GM06990 (cell line): ENCODE measurements around the gene C1orf198.

Experiments
- DNase-seq: peaks from one replicate; pipeline ENCODE4 v3.0.0-alpha.2; 2011; ENCODE audit not compliant: insufficient read length; ENCODE audit errors: extremely low read depth
- H3K27me3 ChIP-seq: replicated peaks from 2 replicates; pipeline ENCODE4 v1.6.0; 2011; ENCODE audit warnings: low read length; ENCODE audit not compliant: control insufficient read depth, insufficient read depth
- H3K36me3 ChIP-seq: 2 replicates; pipeline ENCODE4 v1.5.1; 2011; ENCODE audit warnings: low read length; ENCODE audit not compliant: control insufficient read depth, insufficient read depth
- H3K4me3 ChIP-seq: replicated peaks from 2 replicates; pipeline ENCODE4 v1.5.1; 2011; ENCODE audit warnings: low read depth, mild to moderate bottlenecking, control low read depth, low read length
- TF ChIP-seq, protein P1 (sequence below): IDR thresholded peaks from 2 replicates; pipeline ENCODE4 v1.5.1; 2011; ENCODE audit warnings: low read length, control low read depth, mild to moderate bottlenecking, inconsistent platforms; ENCODE audit not compliant: insufficient read depth, poor library complexity, severe bottlenecking

C1orf198 gene

DNA sequence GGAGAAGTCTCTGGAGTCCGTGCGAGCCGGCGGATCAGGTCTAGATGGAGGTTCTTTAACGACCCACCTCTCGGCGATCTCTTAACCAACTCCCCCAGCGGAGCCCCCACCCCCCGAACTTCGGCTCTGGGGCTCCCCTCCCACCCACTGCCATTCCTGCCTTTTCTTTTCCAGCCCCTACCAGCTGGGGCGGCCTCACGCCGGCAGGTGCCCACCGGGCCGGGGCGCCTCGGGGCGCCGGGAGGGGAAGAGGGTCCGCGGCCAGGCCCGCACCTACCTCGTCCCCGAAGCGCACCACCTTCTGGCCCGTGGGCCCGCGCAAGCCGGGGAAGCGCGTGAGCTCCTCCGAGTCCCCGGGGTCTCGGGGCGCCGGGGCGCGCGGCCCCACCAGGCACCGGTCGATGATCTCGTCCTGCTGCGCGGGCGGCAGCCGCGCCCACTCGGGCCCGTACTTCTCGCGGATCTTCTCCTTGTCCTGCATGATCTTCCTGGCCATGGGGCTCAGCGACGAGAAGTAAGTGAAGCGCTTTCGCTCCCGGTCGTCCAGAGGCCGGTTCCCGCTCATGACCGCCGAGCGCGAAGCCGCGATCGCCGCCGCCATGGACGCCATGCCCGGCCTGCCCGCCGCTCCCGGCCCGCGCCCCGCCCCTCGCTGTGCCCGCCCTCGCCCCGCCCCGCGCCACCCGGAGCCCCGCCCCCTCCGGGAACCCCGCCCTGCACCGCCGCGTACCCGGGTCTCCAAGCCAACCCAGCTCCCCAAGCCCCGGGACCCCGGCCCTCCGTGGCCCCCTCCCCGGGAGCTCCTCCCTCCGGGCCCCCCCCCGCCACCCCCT lies at the start of gene C1orf198:
TSS of gene C1orf198 (minus strand) at position 619 of the 833 bp plus-strand sequence. CDS start at position 610, 9 bp downstream.
- no peaks in the 10 kb centered on the region for H3K27me3 ChIP-seq
- H3K36me3 ChIP-seq = no peaks in the 10 kb centered on the region
- TF ChIP-seq, protein P1, sequence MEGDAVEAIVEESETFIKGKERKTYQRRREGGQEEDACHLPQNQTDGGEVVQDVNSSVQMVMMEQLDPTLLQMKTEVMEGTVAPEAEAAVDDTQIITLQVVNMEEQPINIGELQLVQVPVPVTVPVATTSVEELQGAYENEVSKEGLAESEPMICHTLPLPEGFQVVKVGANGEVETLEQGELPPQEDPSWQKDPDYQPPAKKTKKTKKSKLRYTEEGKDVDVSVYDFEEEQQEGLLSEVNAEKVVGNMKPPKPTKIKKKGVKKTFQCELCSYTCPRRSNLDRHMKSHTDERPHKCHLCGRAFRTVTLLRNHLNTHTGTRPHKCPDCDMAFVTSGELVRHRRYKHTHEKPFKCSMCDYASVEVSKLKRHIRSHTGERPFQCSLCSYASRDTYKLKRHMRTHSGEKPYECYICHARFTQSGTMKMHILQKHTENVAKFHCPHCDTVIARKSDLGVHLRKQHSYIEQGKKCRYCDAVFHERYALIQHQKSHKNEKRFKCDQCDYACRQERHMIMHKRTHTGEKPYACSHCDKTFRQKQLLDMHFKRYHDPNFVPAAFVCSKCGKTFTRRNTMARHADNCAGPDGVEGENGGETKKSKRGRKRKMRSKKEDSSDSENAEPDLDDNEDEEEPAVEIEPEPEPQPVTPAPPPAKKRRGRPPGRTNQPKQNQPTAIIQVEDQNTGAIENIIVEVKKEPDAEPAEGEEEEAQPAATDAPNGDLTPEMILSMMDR = no peak
- H3K4me3 ChIP-seq = peak within 1 kb of the TSS; percentile 81
- DNase-seq = peak; percentile 73

- H3K27me3 ChIP-seq = no peaks in the 10 kb centered on the region
- TF ChIP-seq, protein P1 = peak; percentile 68
- peaks cover 12% of the 10 kb centered on the region for H3K36me3 ChIP-seq
- no peak overlapping the region for H3K4me3 ChIP-seq
- no peak for DNase-seq
These were observed 49.2 kb upstream of the C1orf198 start for GRCh38 chr1:230917284-230918135.

- TF ChIP-seq, protein P1 = no peak
- Histone ChIP-seq H3K36me3 (peaks cover 9% of the 10 kb centered on the region), H3K27me3 (no peaks in the 10 kb centered on the region), H3K4me3 (no peak overlapping the region)
- DNase-seq = no peak
These were observed 48.4 kb upstream of the C1orf198 start for GRCh38 chr1:230916587-230917283.

DNA sequence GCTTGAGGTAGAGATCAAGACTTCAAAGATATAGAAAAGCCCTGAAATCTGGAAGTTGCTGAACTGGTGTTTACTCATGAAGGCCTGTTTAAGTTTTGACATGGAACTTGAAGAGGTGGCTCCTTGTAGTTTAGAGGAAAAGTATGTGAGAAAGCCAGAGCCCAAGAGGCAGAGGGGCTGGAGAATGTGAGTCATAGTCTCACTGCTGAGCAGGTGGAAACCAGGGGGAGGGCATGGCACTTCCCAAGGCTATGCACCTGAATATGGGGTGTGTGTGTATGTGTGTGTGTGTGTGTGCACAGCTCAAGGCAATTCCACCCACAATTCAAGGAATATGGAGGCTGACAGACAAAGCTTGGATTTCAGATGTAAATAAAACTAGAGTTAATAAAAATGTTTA lies 46.8 kb upstream of the C1orf198 start:
- Histone ChIP-seq H3K36me3 (peaks cover 11% of the 10 kb centered on the region), H3K4me3 (no peak overlapping the region), H3K27me3 (no peaks in the 10 kb centered on the region)
- no peak for DNase-seq
- TF ChIP-seq, protein P1 = no peak

- Histone ChIP-seq H3K27me3 (no peaks in the 10 kb centered on the region), H3K36me3 (peaks cover 11% of the 10 kb centered on the region), H3K4me3 (no peak overlapping the region)
- no peak for DNase-seq
- TF ChIP-seq, protein P1 = no peak
These were observed 45.2 kb upstream of the C1orf198 start for GRCh38 chr1:230913496-230913895.
